ENCODE data around the gene EDC3.

The EDC3 gene

DNA sequence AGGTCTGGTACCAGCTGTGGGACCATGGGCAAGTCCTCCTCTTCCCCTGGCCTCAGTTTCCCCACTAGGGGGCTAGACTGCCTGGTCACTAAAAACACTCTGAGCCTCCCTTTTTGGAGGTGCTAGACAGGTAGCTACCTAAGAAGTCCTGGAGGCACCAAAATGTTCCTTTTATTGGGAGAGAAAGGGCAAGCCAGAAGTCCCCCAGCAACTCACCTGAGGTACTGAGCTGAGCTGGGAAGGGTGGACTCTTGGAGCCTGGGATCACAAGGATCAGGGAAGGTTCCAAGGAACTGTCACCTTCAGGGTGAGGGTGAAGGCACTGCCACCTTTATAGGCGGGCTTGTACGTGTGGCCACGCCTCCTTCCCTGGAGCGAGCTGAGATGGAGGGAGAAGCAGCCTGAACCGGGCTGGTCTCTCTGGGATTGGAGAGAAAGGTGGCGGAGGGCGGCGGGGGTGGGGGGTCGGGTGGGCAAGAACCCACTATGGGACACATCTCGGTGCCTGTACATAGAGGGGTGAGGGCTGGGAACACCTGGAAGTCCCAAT lies 29.5 kb upstream of the EDC3 start, which contains the start of gene CYP1A1:
CYP1A1 (minus strand) TSS at position 304 of the 550 bp plus-strand sequence. CDS start 2,431 bp downstream, outside the sequence.
- ATAC-seq (replicated peaks): peak; percentile 44
- H3K27ac Mint-ChIP-seq: no peak within 1 kb of the TSS
- H3K9me3 Mint-ChIP-seq: no peaks in the 10 kb centered on the region
- DNase-seq: peak in 1 of 3 experiments; percentile 18
- H3K27me3 Mint-ChIP-seq: peaks cover 18 to 26% of the 10 kb centered on the region in 2 donors
- peak within 1 kb of the TSS; percentile 83 to 85 for H3K4me3 Mint-ChIP-seq
- H3K4me1 Mint-ChIP-seq (ENCODE audit: low read depth in 2 of 2): peaks cover 11% of the 10 kb centered on the region in 2 donors
- H3K36me3 Mint-ChIP-seq (ENCODE audit: insufficient read depth): no peaks in the 10 kb centered on the region

DNA sequence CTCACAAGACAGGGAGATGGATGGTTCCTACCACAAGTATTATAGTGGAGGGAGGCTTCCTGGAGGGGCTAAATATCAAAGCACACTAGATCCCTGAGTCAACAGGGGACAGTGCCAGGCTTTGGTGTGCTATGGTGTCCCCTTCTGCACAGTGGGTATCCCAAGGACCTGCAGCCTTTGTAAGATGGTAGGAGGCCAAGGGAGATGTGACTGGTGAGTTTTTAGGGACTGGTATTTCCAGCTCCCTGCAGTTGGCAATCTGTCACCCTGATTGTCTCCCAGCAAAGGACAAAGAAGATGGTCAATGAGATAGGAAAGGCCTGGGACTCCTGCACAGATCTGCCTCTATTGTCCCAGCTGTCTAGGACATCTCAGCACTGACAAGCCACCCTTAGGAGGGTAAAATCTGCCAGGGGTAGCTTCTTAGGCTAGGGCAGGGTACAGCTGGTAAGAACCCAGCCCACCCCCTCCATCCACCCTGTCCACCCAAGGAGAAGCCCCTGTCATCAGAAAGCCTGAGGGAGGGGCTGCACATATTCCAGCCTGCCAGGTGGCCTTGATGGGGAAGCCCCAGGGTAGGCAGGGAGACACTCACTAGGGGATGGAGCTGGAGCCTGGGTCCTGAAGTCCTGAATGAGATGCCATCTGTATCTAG lies 28.9 kb upstream of the EDC3 start:
- no peak for DNase-seq
- Mint-ChIP-seq H3K9me3 (no peaks in the 10 kb centered on the region), H3K36me3 (ENCODE audit: insufficient read depth) (no peaks in the 10 kb centered on the region), H3K4me1 (ENCODE audit: low read depth in 2 of 2) (peaks cover 11% of the 10 kb centered on the region in 2 donors), H3K27ac (no peak overlapping the region), H3K27me3 (peaks cover 14 to 20% of the 10 kb centered on the region in 2 donors), H3K4me3 (peak overlapping the region; percentile 83 to 85)
- ATAC-seq (replicated peaks): no peak

DNA sequence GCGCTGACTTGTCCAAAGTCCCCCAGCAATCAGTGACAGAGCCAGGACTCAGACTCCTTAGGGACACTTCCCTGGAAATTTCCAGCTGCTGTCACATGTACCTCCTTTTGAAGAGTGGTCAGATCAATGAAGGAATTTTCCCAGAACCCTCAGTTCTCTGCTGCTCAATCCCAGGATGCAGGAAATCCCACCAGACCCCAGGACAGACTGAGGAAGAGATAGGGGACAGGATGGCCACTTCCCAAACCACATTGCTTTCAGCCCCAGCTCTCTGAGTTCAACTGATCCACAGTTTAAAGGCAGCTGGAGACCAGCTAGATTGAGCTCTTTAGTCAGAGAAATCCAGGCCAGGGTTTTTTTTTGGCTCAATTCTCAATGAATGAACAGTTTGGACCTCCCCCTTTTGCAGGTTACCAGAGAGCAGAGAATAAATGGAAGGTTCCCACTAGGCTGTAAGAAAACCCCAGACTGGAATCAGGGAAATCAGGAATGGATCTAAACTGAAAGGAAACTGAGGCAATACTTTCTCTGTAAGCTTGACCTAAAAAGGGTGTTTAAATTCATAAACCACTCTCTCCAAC lies 28.0 kb upstream of the EDC3 start:
- Mint-ChIP-seq H3K9me3 (no peaks in the 10 kb centered on the region), H3K4me1 (ENCODE audit: low read depth in 2 of 2) (peaks cover 11% of the 10 kb centered on the region in 2 donors), H3K27ac (no peak overlapping the region), H3K36me3 (ENCODE audit: insufficient read depth) (no peaks in the 10 kb centered on the region), H3K27me3 (peaks cover 14 to 18% of the 10 kb centered on the region in 2 donors), H3K4me3 (no peak overlapping the region)
- DNase-seq (no peak), ATAC-seq (replicated peaks) (no peak)

DNA sequence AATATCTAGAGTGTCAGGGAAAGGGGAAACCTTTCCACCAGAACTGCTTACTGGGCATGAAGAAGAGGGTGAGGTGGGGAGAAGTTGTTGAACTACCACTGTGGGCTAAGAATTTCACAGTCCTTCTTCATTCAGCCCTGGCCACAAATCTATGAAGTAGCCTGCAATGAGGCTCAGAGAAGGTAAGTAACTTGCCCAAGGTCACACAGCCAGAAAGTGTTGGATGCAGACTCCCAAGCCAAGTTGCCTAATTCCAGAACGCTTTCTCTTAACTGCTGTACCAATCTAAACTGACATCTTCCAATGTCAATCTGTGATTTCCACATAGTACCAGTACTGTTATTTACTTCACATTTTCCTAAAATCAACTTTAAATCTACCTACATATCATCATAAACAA lies 27.4 kb upstream of the EDC3 start:
- no peak overlapping the region for H3K4me3 Mint-ChIP-seq
- DNase-seq: no peak
- H3K4me1 Mint-ChIP-seq (ENCODE audit: low read depth in 2 of 2): peaks cover 11% of the 10 kb centered on the region in 2 donors
- ATAC-seq (replicated peaks): no peak
- H3K27ac Mint-ChIP-seq: no peak overlapping the region
- H3K27me3 Mint-ChIP-seq: peaks cover 14 to 18% of the 10 kb centered on the region in 2 donors
- no peaks in the 10 kb centered on the region for H3K9me3 Mint-ChIP-seq
- no peaks in the 10 kb centered on the region for H3K36me3 Mint-ChIP-seq (ENCODE audit: insufficient read depth)

DNA sequence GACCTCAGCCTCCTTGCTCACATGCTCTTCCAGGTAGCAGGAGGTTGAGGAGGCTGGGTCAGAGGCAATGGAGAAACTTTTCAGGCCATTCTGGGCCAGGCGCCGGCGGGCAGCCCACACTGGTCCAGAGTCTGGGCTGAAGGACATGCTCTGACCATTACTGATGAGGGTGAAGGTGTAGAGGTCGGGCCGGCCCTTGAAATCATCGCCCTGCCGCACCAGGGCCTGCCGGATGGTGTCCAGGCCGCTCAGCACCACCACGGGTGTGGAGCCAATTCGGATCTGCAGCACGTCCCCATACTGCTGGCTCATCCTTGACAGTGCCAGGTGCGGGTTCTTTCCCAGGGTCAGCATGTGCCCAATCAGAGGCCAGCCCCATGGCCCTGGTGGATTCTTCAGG lies 26.8 kb upstream of the EDC3 start:
- ATAC-seq (replicated peaks) (no peak), DNase-seq (no peak)
- no peak overlapping the region for H3K27ac Mint-ChIP-seq
- peaks cover 11% of the 10 kb centered on the region in 2 donors for H3K4me1 Mint-ChIP-seq (ENCODE audit: low read depth in 2 of 2)
- H3K4me3 Mint-ChIP-seq: no peak overlapping the region
- no peaks in the 10 kb centered on the region for H3K36me3 Mint-ChIP-seq (ENCODE audit: insufficient read depth)
- H3K27me3 Mint-ChIP-seq: peaks cover 14 to 18% of the 10 kb centered on the region in 2 donors
- no peaks in the 10 kb centered on the region for H3K9me3 Mint-ChIP-seq

DNA sequence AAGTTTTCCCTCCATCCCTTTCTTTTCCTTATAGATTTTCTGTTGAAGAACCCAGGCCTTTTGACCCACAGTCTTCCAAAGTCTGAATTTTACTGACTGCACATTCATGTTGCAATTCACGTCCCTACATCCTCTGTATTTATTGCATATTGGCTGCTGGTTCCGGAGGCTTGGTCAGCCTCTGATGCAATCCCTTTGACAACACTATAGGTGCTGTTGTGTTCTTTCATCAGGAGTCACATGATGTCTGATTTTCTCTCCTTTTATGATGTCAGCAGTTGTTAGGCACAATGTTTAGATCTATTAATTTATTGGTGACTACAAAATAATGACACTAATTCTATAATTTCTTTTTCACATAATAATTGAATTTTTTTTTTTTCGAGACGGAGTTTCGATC lies 20.8 kb upstream of the EDC3 start:
- Mint-ChIP-seq H3K27me3 (peaks cover 0 to 6% of the 10 kb centered on the region in 2 donors), H3K9me3 (no peaks in the 10 kb centered on the region), H3K36me3 (ENCODE audit: insufficient read depth) (no peaks in the 10 kb centered on the region), H3K4me1 (ENCODE audit: low read depth in 2 of 2) (no peaks in the 10 kb centered on the region), H3K4me3 (no peak overlapping the region), H3K27ac (no peak overlapping the region)
- DNase-seq: no peak
- no peak for ATAC-seq (replicated peaks)

DNA sequence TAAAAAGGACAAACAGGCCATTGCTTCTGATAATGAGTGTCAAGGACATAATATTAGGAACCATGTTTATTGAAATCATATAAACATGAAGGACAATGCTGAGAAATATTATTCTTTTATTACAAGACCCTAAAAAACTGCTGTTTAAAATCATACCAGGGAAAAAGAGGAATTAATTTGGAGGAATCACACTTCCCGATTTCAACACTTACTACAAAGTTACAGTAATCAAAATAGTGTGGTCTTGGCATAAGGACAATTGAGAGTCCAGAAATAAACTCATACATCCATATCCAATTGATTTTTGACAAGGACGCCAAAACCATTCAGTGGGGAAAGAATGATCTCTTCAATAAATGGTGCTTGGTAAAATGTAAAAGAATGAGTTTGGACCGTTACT lies 16.5 kb upstream of the EDC3 start:
- ATAC-seq (replicated peaks) (no peak), DNase-seq (no peak)
- Mint-ChIP-seq H3K27ac (no peak overlapping the region), H3K9me3 (no peaks in the 10 kb centered on the region), H3K27me3 (no peaks in the 10 kb centered on the region), H3K4me3 (no peak overlapping the region), H3K4me1 (ENCODE audit: low read depth in 2 of 2) (peaks cover 4 to 6% of the 10 kb centered on the region in 2 donors), H3K36me3 (ENCODE audit: insufficient read depth) (no peaks in the 10 kb centered on the region)

DNA sequence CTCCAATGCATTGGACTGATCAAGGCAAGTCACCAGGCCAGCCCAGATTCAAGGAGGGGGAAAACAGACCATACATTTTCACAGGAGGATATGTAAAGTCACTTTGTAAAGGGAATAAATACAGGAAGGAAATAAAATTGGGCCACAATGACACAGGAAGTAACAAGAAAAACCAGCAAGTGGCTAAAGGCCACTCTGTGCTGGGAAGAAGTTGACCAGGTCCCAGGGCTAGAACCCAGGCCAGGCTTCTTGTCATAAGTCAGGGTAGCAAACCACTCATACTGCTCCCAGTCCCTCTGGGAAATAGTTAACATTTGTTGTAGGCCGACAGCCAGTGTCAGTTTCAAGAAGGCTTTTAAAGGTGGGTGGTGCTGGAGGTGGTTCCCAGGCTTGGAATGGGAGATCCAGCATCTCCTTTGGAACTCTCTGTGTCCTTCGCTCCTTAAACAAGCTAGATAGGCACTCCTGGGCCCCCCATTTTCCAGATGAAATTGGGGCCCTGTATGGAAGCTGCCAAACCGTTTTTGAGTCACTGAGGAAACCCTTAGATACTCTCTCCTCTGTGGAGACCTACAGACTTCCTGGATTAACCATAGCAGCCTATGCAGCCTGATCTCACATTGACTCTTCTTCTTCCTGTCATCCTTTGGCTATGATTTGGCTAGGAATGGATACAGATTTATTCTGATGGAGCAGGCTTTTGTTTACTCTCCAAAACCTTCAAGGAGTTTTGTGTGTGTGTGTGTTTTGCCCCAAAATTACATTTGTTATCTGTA lies 14.7 kb upstream of the EDC3 start:
- Mint-ChIP-seq H3K4me1 (ENCODE audit: low read depth in 2 of 2) (peaks cover 4 to 6% of the 10 kb centered on the region in 2 donors), H3K36me3 (ENCODE audit: insufficient read depth) (no peaks in the 10 kb centered on the region), H3K4me3 (peak overlapping the region in 1 of 2 donors; percentile 38), H3K9me3 (no peaks in the 10 kb centered on the region), H3K27me3 (peaks cover 8 to 9% of the 10 kb centered on the region in 2 donors), H3K27ac (peak overlapping the region; percentile 36 to 49)
- no peak for DNase-seq
- ATAC-seq (replicated peaks): no peak

DNA sequence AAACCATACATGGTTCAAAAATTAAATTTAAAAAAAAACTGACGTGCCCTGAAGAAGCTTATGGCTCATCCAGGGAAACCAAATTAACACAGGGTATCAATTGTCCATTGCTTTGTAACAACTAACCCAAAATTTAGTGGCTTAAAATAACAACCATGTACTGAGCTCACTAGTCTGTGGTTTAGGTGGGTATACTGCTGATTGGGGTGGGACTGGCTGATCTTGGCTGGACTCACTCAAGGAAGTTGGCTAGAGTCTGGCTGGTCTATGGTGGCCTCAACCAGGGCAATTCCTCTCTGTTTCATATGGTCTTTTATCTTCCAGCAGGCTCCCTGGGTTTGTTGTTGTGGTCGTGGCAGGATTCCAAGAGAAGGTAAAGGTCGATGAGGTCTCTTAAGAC lies 14.1 kb upstream of the EDC3 start:
- peak overlapping the region; percentile 36 to 49 for H3K27ac Mint-ChIP-seq
- no peaks in the 10 kb centered on the region for H3K9me3 Mint-ChIP-seq
- H3K36me3 Mint-ChIP-seq (ENCODE audit: insufficient read depth): no peaks in the 10 kb centered on the region
- peaks cover 11 to 12% of the 10 kb centered on the region in 2 donors for H3K27me3 Mint-ChIP-seq
- no peak for DNase-seq
- no peak for ATAC-seq (replicated peaks)
- peak overlapping the region in 1 of 2 donors; percentile 38 for H3K4me3 Mint-ChIP-seq
- peaks cover 4 to 6% of the 10 kb centered on the region in 2 donors for H3K4me1 Mint-ChIP-seq (ENCODE audit: low read depth in 2 of 2)

DNA sequence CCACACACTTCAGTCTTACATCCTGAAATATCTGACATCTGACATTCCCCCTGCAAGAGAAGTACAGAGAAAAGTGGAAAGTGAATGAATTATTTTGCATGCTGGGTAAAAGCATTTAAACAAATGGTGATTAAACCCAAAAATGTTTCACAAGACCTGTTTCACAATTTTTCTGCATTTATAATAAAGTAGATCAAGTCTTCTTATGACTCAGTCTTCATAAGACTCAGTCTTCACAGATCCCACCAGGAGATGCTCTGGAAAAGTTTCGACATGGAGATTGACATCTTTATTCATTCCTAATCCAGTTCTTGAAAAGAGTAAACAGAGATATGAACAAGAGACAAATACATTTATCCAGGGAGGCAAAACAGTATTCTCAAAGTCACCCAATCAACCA lies 13.2 kb upstream of the EDC3 start:
- Mint-ChIP-seq H3K4me1 (ENCODE audit: low read depth in 2 of 2) (peaks cover 4 to 6% of the 10 kb centered on the region in 2 donors), H3K36me3 (ENCODE audit: insufficient read depth) (no peaks in the 10 kb centered on the region), H3K9me3 (no peaks in the 10 kb centered on the region), H3K4me3 (no peak overlapping the region), H3K27ac (no peak overlapping the region), H3K27me3 (peaks cover 11 to 12% of the 10 kb centered on the region in 2 donors)
- no peak for DNase-seq
- no peak for ATAC-seq (replicated peaks)

DNA sequence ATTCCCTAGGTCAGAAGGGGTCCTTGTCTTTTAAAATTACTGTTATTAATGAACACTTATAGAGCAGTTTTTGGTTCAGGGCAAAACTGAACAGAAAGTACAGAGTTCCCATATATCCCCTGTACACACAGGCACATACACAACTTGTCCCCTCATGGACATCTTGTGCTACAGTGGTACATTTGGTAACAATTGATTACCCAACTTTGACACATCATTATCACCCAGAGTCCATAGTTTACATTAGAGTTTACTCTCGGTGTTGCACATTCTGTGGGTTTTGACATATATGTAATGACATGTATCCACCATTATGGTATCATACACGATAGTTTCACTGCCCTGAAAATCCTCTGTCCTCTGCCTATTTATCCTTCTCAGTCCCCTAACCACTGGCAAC lies 984 bp upstream of the EDC3 start:
- peaks cover 6 to 12% of the 10 kb centered on the region in 2 donors for H3K27me3 Mint-ChIP-seq
- peaks cover 25 to 30% of the 10 kb centered on the region in 2 donors for H3K4me1 Mint-ChIP-seq (ENCODE audit: low read depth in 2 of 2)
- peak overlapping the region; percentile 99 to 100 for H3K4me3 Mint-ChIP-seq
- DNase-seq: no peak
- ATAC-seq (replicated peaks): no peak
- H3K36me3 Mint-ChIP-seq (ENCODE audit: insufficient read depth): peaks cover 10% of the 10 kb centered on the region
- H3K27ac Mint-ChIP-seq: peak overlapping the region; percentile 98 to 99
- H3K9me3 Mint-ChIP-seq: peaks cover 0 to 1% of the 10 kb centered on the region in 2 donors

DNA sequence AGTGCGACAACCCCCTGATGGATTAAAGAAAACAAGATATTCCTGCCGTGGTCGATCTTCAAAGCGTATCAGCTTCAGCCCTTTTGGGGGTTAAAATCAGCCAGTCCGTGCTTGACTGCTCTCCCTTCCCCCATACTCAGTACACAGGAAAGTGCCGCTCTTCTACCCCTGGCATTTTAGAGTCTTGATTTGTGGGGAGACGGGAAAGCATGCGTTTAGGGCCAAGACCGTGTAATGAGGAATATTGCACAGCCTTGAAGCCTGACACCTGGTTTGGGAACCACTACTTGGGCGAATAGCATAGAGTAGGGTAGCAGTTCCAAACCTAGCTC lies 540 bp upstream of the EDC3 start:
- Mint-ChIP-seq H3K27ac (peak overlapping the region; percentile 98 to 99), H3K27me3 (peaks cover 2 to 7% of the 10 kb centered on the region in 2 donors), H3K9me3 (peaks cover 0 to 1% of the 10 kb centered on the region in 2 donors), H3K4me1 (ENCODE audit: low read depth in 2 of 2) (peaks cover 26 to 30% of the 10 kb centered on the region in 2 donors), H3K4me3 (peak overlapping the region; percentile 99 to 100), H3K36me3 (ENCODE audit: insufficient read depth) (peaks cover 10% of the 10 kb centered on the region)
- DNase-seq (no peak), ATAC-seq (replicated peaks) (peak; percentile 17)

DNA sequence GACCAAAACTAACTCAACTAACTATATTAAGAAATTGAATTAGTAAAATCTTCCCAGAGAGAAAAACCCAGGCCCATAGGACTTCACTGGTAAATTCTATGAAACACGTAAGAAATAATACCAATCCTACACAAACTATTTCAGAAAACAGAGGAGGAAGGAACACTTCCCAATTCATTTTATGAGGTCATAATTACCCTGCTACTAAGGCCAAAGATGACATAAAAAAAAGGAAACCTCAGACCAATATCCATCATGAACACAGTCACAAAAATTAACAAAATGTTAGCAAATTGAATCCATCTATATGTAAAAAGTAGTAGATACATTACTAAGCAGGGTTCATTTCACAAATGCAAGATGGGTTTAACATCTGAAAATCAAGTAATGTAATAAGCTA lies 3.5 kb downstream of the EDC3 start:
- Mint-ChIP-seq H3K9me3 (peaks cover 0 to 1% of the 10 kb centered on the region in 2 donors), H3K27me3 (no peaks in the 10 kb centered on the region), H3K4me3 (no peak overlapping the region), H3K4me1 (ENCODE audit: low read depth in 2 of 2) (peaks cover 27 to 30% of the 10 kb centered on the region in 2 donors), H3K36me3 (ENCODE audit: insufficient read depth) (peaks cover 10% of the 10 kb centered on the region), H3K27ac (no peak overlapping the region)
- ATAC-seq (replicated peaks) (no peak), DNase-seq (no peak)
